HK-2 (cell line): Measurements from ENCODE around the gene SRXN1.

ENCODE experiments used
- DNase-seq: peaks from one replicate; pipeline ENCODE4 v3.0.0-alpha.2; 2018; ENCODE audit not compliant: unreplicated experiment

SRXN1 gene

DNA sequence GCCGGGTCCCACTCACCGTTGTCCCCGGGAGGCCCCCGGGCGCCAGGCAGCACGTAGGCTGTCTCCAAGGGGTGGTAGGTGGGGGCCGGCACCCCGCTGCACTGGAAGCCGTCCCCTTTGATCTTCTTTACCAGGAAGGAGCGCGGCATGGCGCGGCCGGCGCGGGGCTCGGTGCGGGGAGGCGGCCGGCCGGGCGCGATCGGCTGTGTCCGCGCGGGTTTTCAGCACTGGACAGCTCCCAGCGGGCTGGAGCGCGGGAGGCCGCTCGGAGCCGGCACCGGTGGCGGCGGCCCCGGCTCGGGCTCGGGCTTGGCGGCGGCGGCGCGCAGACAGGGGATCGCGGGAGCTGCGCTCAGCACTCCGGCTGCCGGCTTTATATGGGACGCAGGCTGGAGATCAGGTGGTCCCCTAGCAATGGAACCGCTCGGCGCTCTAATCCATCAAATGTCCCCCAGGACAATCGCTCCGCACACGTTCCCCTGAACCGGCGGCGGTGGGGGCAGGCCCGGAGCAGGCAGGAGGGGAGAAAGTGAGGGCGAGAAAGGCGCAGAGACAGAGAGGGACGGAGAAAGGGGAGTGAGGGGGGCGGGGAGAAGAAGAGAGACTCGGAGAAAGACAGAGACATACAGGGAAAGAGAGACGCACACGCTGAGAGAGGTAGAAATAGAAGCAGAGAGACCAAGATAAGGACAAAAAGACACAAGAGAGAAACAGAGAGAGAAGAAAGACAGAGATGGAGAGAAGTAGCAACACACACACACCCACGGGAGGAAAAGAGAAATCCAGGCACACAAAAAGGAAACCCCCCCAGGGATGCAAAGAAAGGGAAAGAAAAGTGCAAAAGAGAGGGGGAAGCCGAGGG lies 22.7 kb upstream of the SRXN1 start, which contains the start of gene SCRT2:
TSS of gene SCRT2 (minus strand) at position 350 of the 862 bp plus-strand sequence. CDS start at position 149, 201 bp downstream.
- DNase-seq: peak; percentile 52

DNA sequence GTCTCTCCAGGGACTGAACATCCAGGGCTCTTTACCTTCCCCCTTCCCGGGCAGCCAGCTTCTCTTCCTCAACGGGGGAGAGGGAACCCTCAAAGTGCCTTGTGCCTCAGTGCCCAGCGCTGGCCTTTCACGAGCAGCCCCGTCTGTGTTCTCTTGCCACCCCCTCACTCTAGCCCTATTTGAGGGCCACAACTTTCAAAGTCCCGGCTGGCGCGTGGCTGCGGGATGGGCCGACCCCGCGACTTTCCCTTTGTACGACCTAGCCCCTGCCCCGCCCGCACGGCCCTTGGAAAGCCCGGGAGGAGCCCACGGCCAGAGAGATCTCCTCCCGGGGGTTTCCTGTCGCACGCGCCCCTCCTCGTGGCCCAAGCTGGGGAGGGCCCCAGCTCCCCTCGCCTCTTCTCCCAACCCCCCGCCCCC lies 22.0 kb upstream of the SRXN1 start:
- no peak for DNase-seq

GRCh38 chr20:673603-674001 lies 20.6 kb upstream of the SRXN1 start:
- DNase-seq: no peak

DNA sequence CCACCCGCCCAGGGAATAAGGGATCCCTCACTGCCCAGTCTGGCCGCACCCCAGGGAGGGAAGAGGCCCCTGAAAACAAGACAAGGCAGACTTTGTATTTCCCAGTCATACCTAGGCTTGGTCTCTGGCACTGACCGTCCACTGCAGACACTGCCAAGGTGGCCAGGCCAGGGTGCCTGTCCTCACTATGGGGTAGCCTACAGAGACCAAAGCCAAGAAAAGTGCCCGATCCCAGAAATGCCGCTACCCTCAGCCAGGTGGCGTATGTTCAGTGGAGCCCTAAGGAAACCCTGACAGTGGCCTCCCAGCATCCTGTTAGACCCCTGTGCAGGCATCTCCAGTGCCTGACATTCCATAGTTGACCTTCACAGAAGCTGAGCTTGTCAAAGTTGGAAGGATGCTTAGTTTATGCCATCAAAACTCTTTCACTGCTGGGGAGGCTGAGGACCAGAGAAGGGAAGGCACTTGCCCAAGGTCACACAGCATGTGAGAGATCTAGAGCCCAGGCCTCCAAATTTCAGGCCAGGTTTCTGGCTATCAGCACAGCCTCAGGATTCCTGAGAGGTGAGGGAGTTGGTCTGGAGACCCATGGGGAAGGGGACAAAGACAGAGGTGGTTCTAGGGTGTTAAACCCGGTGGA lies 20.1 kb upstream of the SRXN1 start:
- DNase-seq: no peak

DNA sequence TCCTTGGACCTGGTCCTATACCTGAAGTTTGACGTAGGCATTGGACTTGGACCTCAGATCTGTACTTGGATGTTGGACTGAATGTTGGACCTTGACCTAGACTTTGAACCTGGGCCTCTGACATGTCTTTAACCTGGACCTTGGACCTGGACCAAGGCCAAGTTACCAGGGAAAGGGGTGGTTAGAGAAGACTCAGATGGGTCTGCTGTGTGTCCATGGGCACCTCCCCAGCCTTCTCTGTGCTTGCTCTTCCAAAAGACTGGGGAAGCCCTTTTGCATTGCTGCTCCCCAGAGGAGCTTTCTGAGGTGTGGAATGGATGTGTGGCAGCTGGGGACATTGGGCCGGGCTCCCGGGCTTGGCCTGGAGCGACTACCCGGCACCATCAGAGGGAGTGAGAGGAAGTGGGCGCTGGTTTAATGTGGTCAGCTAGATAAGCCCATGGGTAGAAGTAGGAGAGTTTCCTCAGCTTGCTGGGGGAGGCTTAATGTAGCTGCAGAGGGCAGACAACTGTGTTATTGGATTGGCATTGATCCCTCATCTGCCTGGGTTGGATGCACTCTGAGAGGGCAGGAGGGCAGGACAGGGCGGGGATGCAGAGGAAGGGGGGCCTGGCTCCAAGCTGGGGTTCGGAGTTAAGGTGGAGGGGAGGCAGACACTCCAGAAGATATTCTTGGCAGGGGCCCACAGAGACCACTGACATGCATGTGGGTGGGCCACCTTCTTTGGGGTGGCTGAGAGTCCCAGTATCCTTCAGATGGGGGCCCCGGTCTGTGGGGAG lies 18.4 kb upstream of the SRXN1 start:
- no peak for DNase-seq

DNA sequence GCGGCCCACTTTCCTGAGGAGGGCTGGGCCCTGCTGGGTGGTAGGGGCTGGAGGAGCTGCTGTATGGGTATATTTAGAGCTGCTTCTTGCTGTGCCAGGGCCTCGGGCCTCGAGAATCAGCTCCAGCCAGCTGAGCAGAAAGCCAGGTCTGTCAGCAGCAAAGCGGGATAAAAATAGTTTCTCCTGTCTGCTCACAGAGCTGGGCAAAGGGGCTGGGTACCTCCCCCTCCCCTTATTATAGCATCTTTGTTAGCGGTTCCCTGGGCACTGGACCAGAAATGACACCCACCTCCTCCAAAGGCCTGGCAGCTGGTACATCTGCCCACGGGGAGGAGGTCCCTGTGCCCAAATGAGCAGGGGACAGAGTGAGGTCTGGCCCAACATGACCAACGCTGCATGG lies 16.6 kb upstream of the SRXN1 start:
- no peak for DNase-seq

DNA sequence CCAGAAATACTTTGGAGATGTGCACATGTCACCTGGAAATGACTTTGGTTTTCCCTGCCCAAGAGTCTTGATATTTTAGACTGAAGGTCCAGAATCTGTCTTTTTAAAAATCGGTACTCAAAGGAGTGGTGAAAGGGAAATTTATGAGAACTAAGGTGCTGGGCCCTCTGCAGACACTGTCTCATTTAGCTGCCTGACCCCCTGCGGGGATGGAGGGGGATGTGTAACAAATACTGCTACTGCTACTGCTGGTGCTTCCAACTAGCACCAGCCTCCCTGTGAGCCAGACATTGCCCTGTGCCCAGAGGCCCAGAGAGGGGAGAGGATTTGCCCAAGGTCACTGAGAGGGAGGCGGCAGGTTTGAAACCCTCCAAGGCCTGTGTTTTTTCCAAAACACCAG lies 15.6 kb upstream of the SRXN1 start:
- no peak for DNase-seq

DNA sequence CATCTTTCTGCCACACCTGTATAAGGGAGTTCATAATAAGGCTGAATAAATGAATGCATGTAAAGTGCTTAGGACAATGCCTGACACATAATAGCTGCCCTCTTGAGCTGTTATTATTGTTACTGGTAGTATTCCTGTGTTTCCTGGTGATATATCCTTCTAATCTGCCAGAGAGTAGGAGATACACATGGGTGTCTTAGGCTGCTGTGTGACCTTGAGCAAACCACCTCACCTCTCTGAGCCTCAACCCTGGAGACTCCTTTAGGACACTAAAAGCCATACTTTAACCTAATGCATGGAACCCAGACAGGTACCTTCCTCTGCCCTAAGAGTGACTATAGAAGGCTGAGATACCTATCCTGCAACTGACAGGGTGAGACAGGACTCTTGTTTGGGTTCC lies 15.1 kb upstream of the SRXN1 start:
- no peak for DNase-seq

GRCh38 chr20:667351-668034 lies 14.5 kb upstream of the SRXN1 start:
- peak; percentile 55 for DNase-seq

DNA sequence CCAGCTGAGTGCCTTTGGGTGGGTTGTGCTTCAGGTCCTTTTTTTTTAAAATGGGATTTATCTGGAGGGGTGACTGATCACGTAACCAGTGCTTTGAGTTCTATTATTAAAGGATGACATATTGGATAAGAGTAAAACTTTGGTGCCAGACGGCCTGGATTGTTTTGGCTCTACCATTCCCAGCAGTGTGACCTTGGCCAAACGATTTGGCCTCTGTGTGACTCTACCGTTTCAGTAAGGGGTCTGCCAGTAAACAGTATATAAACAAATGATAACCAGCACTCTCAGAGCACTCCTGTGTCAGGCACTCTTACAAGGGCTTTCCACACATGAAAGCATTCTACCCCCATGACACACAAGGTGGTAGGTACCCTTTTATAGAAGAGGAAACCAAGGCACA lies 13.9 kb upstream of the SRXN1 start:
- DNase-seq: no peak

DNA sequence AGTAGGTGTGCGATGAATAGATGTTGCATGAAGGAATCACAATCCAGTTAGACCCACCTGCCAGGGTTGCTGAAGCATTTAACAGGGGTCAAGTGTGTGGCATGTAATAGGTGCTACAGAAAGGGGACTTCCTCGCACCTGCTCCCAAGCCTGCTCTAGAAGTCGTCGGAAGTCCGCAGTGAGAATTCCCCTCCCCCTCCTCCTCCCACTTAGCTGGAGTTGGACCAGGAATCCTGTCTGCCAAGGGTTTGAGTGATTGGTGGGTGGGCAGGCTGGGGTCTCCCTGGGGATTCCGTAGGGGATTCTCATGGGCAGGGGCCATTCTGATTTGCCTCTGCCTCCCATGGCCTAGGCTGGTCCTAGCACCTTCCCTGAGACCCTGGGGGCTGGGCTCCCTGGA lies 12.3 kb upstream of the SRXN1 start:
- no peak for DNase-seq

GRCh38 chr20:664576-664975 lies 11.6 kb upstream of the SRXN1 start:
- no peak for DNase-seq

- DNase-seq: no peak
Measured at GRCh38 chr20:664151-664550, 11.2 kb upstream of the SRXN1 start.

GRCh38 chr20:663315-664090 lies 10.5 kb upstream of the SRXN1 start:
- DNase-seq: no peak

GRCh38 chr20:662277-663192 lies 9.5 kb upstream of the SRXN1 start:
- no peak for DNase-seq

DNA sequence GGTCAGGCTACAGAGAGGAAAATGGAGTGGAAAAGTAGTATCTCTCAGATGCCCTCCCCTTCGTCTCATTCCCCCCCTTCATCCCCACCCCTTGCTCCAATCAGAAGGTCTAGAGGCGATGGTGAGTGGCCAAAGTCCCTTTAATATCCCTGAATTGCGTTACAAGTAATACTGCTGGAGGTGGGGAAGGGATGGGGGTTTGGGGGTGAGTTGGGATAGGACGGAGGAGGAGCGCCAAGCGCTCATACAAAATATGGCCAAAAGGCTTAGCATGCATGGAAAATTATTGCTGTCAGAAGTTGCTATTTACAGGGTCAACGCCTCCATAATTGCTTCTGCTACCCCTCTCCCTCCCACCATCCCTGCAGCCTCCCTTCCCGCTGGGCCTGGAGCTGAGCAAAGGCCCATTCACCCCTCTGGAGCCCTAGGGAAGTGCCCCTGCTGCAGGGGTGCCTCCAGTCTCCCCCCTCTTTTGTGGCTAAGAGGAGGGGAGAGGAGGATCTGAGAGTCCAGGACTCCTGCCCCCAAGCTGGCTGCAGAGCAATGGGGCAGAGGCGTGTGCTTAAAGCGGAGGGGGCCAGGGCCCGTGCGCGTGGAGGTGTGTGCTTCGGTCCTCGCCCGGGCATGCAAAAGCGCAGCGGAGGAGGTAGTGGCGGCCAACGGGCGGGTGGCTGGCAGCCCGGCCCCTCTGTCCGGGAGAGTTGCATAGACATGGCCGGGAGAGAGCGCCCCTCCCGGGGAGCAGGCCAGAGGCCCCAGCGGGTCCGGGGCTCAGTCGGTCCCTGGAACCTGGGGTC lies 8.7 kb upstream of the SRXN1 start:
- no peak for DNase-seq

DNA sequence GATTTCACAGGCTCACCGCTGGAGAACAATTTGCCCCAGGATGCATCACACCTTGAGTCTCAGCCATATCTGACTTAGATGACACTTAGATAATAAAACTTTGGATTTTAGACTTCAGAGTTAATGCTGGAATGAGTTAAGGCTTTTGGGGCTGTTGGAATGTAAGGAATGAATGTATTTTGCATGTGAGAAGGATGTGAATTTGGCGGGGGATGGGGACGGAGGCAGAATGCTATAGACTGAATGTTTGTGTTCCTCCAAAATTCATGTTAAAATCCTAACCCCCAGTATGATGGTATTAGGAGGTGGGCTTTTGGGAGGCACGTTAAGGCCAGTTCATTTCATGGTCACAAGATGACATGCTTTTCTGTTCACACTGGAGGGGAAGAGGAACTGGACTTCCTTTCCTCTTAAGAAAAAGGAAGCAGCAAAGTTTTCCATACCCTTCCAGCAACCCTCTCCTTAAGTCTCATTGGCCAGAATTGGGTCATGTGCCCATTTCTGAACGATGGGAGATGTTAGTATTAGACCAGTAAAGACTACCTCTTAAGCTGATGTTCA lies 5.8 kb upstream of the SRXN1 start:
- DNase-seq: no peak

DNA sequence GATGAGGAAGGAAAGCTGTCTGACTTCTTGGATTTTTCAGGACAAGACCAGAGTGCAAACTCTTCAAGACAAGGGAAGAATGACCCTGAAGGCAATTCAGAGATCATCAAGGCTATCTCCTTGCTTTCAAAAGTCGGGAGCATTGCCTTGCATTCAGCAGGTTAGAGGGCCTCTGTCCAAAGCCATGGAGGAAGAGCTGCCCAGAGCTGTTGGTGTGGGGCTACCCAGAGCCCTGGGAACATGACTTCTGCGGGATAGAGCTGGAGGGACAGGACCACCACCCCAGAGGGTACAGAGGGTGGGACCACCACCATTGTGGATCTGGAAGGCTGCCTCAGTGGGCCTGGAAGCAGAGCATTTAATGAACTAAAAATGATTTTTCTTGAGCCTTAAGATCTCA lies 5.2 kb upstream of the SRXN1 start:
- DNase-seq: no peak
